Psoas muscle (tissue), 8 donors: Measurements from ENCODE around the gene AGPAT4. TPM values are rescaled to one million over a fixed set of nuclear protein-coding genes. Genes with fewer than 3 reads are reported as not detected.

ENCODE experiments used
- ATAC-seq, 4 donors: fragments of 200-7000 bp; cut with Tn5 transposase; one replicate each; pipeline ENCODE4 v1.9.1; 2020; ENCODE audit warnings: moderate library complexity in 3 of 4, mild to moderate bottlenecking in 2 of 4
- DNase-seq, 2 donors: peaks; one replicate each; pipeline ENCODE4 v3.0.0-alpha.2; 2020
- H3K27ac ChIP-seq: fragments of 200-600 bp; one replicate; pipeline ENCODE4 v1.8.0; 2022
- H3K27me3 ChIP-seq, 3 donors: fragments of 200-600 bp in 1 of 3; one replicate each; pipeline versions ENCODE4 v1.6.1 to v1.8.0; 2013 to 2022; ENCODE audit warnings: low read length in 2 of 3, mild to moderate bottlenecking in 2 of 3, moderate library complexity in 1 of 3; ENCODE audit not compliant: insufficient read depth in 3 of 3
- H3K36me3 ChIP-seq, 2 donors: fragments of 200-600 bp in 1 of 2; one replicate each; pipeline versions ENCODE4 v1.6.1 to v1.8.0; 2013 to 2022; ENCODE audit warnings: low read depth in 1 of 2, mild to moderate bottlenecking in 1 of 2, moderate library complexity in 1 of 2; ENCODE audit not compliant: insufficient read depth in 1 of 2
- H3K4me1 ChIP-seq: fragments of 200-600 bp; one replicate; pipeline ENCODE4 v1.8.0; 2022
- H3K4me3 ChIP-seq: fragments of 200-600 bp; one replicate; pipeline ENCODE4 v1.8.0; 2022; ENCODE audit warnings: mild to moderate bottlenecking
- H3K9me3 ChIP-seq: fragments of 200-600 bp; one replicate; pipeline ENCODE4 v1.8.0; 2022
- WGBS, 3 donors: extraction: QIAGEN DNeasy Blood & Tissue Kit; methylation state at CpG; one replicate each; pipeline versions ENCODE4 v1.1.6 to v1.1.7; 2013; 5-methylcytosine and 5-hydroxymethylcytosine counted together
- intact Hi-C, 2 donors: fragments of 100-400 bp; cut with DNase I; formaldehyde crosslinking; loops; one replicate each; pipeline versions ENCODE4 v1.11.0 to v1.14.2; 2022
- polyA plus RNA-seq, 3 donors: library from polyadenylated mRNA; stranded (reverse); fragments of 200-250 nt; gene quantifications; one replicate each; pipeline ENCODE4 v1.2.3, GENCODE V29; 2013
- total RNA-seq, 4 donors: library from RNA; stranded (reverse); fragmentation: NEBNext Ultra II Directional in 2 of 4; extraction: Animal tissue kit (Norgen Biotek cat#: 25700) in 2 of 4; gene quantifications; one replicate each; pipeline versions ENCODE4 v1.2.1 to v1.2.4, GENCODE V29; 2021 to 2023
- TF ChIP-seq, protein P1 (sequence below): fragments of 200-600 bp; IDR thresholded peaks from one replicate; pipeline ENCODE4 v1.8.0; 2022; ENCODE audit warnings: antibody characterized with exemption
- donor health status: healthy with polysubstance abuse.
- donor health status: DM: no; HTN: no; CAD: no; lungs with moderate emphysema.
- donor health status: Bipolar disorder and iron deficiency.
- donor health status: healthy.
- donor health status: DM: yes; HTN: yes; CAD: no.
- donor health status: DM: no; HTN: no; CAD: no.
- donor health status: DM: no; HTN: no; CAD: no.
- donor health status: DM: yes; HTN: yes; CAD: no.

AGPAT4 gene
- total and polyA plus RNA-seq, 7 donors = 0.18 to 1.7 (median 0.59) TPM

DNA sequence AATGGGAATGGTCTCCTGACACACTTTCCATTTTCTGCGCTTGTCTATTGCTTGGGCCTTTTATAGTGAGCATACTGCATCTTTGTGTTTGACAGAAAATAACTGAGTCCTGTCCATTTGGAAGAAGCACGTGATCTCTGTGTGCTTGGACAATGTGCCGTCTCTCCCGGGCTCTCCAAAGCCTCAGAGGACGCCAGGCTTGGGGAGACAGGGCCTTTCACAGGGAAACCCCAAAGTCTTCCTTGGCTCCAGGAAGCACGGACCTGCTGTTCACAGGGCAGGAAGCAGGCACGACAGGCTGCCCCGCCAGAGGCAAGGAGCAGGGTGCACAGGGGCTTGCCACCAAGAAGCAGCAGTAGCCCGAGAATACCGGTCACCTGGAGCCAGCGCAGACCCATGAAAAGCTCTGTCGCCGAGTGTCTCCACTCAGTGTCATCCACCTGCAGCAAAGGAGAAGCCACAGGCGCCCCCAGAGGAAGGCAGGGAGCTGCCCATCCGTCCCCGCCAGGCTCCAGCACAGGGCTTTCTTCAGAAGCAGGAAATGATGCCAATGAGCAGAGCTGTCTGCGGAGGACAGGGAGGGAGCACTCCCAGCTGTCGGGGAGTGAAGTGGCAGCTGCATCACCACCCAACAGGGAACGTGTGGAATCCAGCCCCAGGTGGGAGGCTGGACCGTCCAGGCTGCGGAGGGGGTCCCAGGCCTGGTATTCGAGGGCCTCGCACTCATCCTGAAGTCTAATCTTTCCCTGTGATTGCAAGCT lies 135.1 kb downstream of the AGPAT4 start:
- ATAC-seq (no peak), DNase-seq (no peak)
- Histone ChIP-seq H3K4me3 (no peak overlapping the region), H3K36me3 (peaks cover 0 to 24% of the 10 kb centered on the region in 2 donors), H3K27me3 (no peaks in the 10 kb centered on the region), H3K9me3 (no peaks in the 10 kb centered on the region), H3K4me1 (no peaks in the 10 kb centered on the region), H3K27ac (no peak overlapping the region)
- 82 to 86% (median 83%) methylated on average over 23 of the region's 23 CpGs for WGBS, 3 donors
- intact Hi-C loops = no loop called here
- TF ChIP-seq, protein P1, sequence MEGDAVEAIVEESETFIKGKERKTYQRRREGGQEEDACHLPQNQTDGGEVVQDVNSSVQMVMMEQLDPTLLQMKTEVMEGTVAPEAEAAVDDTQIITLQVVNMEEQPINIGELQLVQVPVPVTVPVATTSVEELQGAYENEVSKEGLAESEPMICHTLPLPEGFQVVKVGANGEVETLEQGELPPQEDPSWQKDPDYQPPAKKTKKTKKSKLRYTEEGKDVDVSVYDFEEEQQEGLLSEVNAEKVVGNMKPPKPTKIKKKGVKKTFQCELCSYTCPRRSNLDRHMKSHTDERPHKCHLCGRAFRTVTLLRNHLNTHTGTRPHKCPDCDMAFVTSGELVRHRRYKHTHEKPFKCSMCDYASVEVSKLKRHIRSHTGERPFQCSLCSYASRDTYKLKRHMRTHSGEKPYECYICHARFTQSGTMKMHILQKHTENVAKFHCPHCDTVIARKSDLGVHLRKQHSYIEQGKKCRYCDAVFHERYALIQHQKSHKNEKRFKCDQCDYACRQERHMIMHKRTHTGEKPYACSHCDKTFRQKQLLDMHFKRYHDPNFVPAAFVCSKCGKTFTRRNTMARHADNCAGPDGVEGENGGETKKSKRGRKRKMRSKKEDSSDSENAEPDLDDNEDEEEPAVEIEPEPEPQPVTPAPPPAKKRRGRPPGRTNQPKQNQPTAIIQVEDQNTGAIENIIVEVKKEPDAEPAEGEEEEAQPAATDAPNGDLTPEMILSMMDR = no peak

DNA sequence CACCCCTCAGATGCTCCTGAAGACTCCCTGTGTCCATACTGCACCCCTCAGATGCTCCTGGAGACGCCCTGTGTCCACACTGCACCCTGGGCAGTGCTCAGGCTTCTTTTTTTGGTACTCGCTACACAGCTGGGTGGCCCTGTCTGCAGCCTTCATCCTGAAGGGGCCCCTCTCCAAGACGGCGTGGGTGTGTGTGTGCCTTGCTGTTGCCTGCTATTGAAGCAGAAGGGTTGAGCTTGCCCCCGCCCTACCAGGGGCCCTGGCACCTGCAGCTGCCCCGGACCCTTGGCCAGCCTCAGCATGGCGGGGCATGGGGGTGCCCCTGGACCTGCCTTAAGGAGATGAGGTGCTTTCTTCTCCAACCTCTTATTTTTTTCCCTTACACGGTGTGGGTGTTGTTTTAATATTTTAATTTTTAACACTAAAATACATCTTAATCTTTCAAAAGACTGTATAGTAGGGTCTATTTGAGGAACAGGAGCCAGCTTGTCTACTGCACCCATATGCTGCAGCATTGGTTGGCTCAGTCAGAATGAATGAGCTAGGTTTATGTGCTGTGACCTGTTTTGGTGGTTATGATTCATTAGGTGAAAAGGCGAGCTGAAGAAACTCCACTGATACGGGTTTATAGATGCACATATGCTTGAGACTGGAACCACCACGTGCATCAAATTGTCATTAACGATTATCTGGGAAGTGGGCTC lies 135.9 kb downstream of the AGPAT4 start:
- Histone ChIP-seq H3K36me3 (peaks cover 0 to 25% of the 10 kb centered on the region in 2 donors), H3K27ac (no peak overlapping the region), H3K27me3 (no peaks in the 10 kb centered on the region), H3K4me1 (no peaks in the 10 kb centered on the region), H3K4me3 (no peak overlapping the region), H3K9me3 (no peaks in the 10 kb centered on the region)
- WGBS, 3 donors = 96 to 98% (median 97%) methylated on average over 12 of the region's 12 CpGs
- no peak for DNase-seq
- intact Hi-C loops = no loop called here
- ATAC-seq = no peak
- TF ChIP-seq, protein P1 = no peak

DNA sequence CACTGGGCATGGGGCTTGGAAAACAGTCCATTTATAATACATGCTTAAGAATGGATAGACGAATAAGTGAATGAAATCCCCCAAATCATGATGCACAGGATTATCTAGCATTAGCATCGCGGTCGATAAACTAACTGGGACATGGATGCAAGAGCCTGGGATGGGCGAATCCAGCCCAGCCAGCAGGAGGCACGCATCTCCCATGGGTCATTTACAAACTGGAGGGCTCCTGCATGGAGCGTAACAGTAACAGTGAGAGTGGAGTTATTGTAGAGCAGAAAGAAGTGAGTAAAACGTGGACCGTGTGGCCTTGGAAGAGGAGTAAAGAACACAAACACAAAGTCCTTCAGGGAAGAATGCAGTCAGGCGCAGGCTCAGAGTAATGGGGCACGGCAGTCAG lies 136.5 kb downstream of the AGPAT4 start:
- WGBS, 3 donors = 95 to 98% (median 95%) methylated on average over 11 of the region's 11 CpGs
- Histone ChIP-seq H3K27me3 (no peaks in the 10 kb centered on the region), H3K4me1 (no peaks in the 10 kb centered on the region), H3K9me3 (no peaks in the 10 kb centered on the region), H3K36me3 (peaks cover 0 to 30% of the 10 kb centered on the region in 2 donors), H3K4me3 (no peak overlapping the region), H3K27ac (no peak overlapping the region)
- DNase-seq (no peak), ATAC-seq (no peak)
- TF ChIP-seq, protein P1 = no peak
- intact Hi-C loops = no loop called here

DNA sequence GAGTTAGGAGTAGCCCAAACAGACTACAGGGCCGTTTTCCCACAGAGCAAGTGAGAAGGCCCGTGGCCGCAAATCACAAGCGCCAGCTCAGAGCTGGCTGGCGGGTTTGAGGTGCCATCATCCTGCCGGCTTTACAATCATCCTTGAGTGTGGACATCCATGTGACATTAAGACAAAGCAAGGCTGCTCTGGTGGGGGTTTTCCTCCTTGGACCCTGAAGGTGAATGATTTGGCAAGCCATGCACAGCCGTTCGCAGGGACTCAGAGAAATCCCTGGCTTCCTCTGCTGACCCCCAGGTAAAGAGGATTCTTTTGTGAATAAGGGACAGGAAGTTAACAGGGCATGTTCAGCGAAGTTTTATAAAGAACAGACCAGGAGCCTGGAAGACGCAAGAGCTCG lies 137.2 kb downstream of the AGPAT4 start:
- Histone ChIP-seq H3K36me3 (peaks cover 0 to 30% of the 10 kb centered on the region in 2 donors), H3K9me3 (no peaks in the 10 kb centered on the region), H3K4me3 (no peak overlapping the region), H3K27me3 (no peaks in the 10 kb centered on the region), H3K4me1 (no peaks in the 10 kb centered on the region), H3K27ac (no peak overlapping the region)
- 92% methylated on average over 11 of the region's 11 CpGs for WGBS, 3 donors
- TF ChIP-seq, protein P1 = no peak
- DNase-seq (no peak), ATAC-seq (no peak)
- intact Hi-C loops = no loop called here
